ENCODE results near the gene PHKG1. TPM values are rescaled to one million over a fixed set of nuclear protein-coding genes. Genes with fewer than 3 reads are reported as not detected.

The PHKG1 gene
- total RNA-seq, 3 donors from 2014 or later, result 2.6 to 4.3 (median 2.8) TPM

DNA sequence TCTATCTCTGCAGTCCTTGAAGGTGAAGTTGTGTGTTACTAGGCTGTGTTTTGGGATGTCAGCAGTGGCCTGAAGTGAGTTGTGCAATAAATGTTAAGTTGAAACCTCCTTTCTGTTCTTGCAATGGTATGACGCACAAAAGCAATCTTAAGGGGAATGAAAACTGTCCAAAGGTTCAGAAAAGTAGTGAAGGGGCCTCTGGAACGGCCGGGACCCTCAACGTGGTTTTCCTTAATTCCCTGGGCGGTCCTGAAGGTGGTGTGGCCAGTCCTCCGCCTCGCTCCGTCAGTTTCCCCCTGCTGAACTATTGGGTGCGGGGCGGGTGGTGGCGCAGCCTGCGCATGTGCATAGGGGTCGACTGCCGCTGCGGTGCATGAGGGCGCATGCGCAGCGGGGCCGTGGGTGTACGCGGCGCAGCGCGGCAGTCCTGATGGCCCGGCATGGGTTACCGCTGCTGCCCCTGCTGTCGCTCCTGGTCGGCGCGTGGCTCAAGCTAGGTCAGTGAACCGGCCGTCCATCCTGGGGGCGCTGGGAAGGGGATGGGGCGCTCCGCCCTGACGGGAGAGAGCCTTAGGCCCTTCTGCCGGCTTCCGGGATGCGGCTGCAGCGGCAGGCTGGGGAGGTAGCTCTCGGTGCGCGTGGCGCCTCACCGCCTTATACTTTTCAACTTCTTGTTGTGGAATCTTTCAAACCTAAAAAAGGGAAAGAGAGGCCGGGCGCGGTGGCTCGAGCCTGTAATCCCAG lies 28.7 kb downstream of the PHKG1 start, which contains the start of gene SUMF2:
SUMF2 (plus strand) TSS at position 405 of the 744 bp plus-strand sequence; CDS start at position 431, 26 bp downstream.
- Histone ChIP-seq H3K4me1 (no peaks in the 10 kb centered on the region), H3K9me3 (no peaks in the 10 kb centered on the region), H3K27ac (peak within 1 kb of the TSS; percentile 87 to 95), H3K36me3 (no peaks in the 10 kb centered on the region), H3K27me3 (no peaks in the 10 kb centered on the region), H3K4me3 (peak within 1 kb of the TSS; percentile 81 to 85 (median 81))
- DNase-seq (ENCODE audit: low spot score in 2 of 2), result peak; percentile 78 to 85
- peak; percentile 80 for TF ChIP-seq POLR2A (IDR thresholded peaks at IDR 0.05)
- TF ChIP-seq POLR2AphosphoS5 (IDR thresholded peaks at IDR 0.05), result peak; percentile 77 to 86 (median 80)
- TF ChIP-seq, protein P1, sequence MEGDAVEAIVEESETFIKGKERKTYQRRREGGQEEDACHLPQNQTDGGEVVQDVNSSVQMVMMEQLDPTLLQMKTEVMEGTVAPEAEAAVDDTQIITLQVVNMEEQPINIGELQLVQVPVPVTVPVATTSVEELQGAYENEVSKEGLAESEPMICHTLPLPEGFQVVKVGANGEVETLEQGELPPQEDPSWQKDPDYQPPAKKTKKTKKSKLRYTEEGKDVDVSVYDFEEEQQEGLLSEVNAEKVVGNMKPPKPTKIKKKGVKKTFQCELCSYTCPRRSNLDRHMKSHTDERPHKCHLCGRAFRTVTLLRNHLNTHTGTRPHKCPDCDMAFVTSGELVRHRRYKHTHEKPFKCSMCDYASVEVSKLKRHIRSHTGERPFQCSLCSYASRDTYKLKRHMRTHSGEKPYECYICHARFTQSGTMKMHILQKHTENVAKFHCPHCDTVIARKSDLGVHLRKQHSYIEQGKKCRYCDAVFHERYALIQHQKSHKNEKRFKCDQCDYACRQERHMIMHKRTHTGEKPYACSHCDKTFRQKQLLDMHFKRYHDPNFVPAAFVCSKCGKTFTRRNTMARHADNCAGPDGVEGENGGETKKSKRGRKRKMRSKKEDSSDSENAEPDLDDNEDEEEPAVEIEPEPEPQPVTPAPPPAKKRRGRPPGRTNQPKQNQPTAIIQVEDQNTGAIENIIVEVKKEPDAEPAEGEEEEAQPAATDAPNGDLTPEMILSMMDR (IDR thresholded peaks at IDR 0.05), result peak in 1 of 3 donors; percentile 20
- intact Hi-C loops (cut with DNase I; ENCODE audit: low total_unique reads), result no loop called here

GRCh38 chr7:56063500-56063881 lies 29.3 kb downstream of the PHKG1 start:
- intact Hi-C loops (cut with DNase I; ENCODE audit: low total_unique reads), result no loop called here
- Histone ChIP-seq H3K9me3 (no peaks in the 10 kb centered on the region), H3K27me3 (no peaks in the 10 kb centered on the region), H3K4me1 (no peaks in the 10 kb centered on the region), H3K4me3 (peak overlapping the region; percentile 81 to 85 (median 81)), H3K27ac (peak overlapping the region; percentile 87 to 95), H3K36me3 (no peaks in the 10 kb centered on the region)
- no peak for DNase-seq (ENCODE audit: low spot score in 2 of 2)
- TF ChIP-seq, protein P1 (IDR thresholded peaks at IDR 0.05), result no peak
- TF ChIP-seq POLR2A (IDR thresholded peaks at IDR 0.05), result no peak
- no peak for TF ChIP-seq POLR2AphosphoS5 (IDR thresholded peaks at IDR 0.05)

GRCh38 chr7:56062382-56062781 lies 30.4 kb downstream of the PHKG1 start:
- intact Hi-C loops (cut with DNase I; ENCODE audit: low total_unique reads), result no loop called here
- TF ChIP-seq, protein P1 (IDR thresholded peaks at IDR 0.05), result no peak
- TF ChIP-seq POLR2A (IDR thresholded peaks at IDR 0.05), result no peak
- TF ChIP-seq POLR2AphosphoS5 (IDR thresholded peaks at IDR 0.05), result no peak
- Histone ChIP-seq H3K9me3 (no peaks in the 10 kb centered on the region), H3K27ac (no peak overlapping the region), H3K27me3 (no peaks in the 10 kb centered on the region), H3K4me1 (no peaks in the 10 kb centered on the region), H3K36me3 (no peaks in the 10 kb centered on the region), H3K4me3 (no peak overlapping the region)
- no peak for DNase-seq (ENCODE audit: low spot score in 2 of 2)

- H3K4me3 ChIP-seq, result no peak overlapping the region
- TF ChIP-seq POLR2A (IDR thresholded peaks at IDR 0.05), result no peak
- TF ChIP-seq, protein P1 (IDR thresholded peaks at IDR 0.05), result no peak
- no peak for TF ChIP-seq POLR2AphosphoS5 (IDR thresholded peaks at IDR 0.05)
- no peak for DNase-seq (ENCODE audit: low spot score in 2 of 2)
- H3K9me3 ChIP-seq, result no peaks in the 10 kb centered on the region
- no peaks in the 10 kb centered on the region for H3K36me3 ChIP-seq
- no peak overlapping the region for H3K27ac ChIP-seq
- intact Hi-C loops (cut with DNase I; ENCODE audit: low total_unique reads), result no loop called here
- H3K27me3 ChIP-seq, result no peaks in the 10 kb centered on the region
- peaks cover 0 to 6% of the 10 kb centered on the region in 2 donors for H3K4me1 ChIP-seq
These were observed 38.8 kb downstream of the PHKG1 start for GRCh38 chr7:56053993-56054392.

DNA sequence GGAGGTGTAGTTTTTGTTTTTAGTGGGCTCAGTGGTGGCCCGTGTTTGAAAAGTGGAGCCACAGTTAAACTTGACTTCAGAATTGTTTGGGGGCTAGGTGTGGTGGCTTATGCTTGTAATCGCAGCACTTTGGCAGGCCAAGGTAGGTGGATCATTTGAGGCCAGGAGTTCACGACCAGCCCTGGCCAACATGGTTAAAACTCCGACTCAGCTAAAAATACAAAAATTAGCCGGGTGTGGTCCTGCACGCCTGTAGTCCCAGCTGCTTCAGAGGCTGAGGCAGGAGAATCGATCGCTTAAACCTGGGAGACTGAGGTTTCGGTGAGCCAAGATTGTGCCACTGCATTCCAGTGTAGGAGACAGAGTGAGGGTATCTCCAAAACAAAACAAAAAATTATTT lies 39.4 kb downstream of the PHKG1 start:
- Histone ChIP-seq H3K4me1 (peaks cover 0 to 6% of the 10 kb centered on the region in 2 donors), H3K4me3 (no peak overlapping the region), H3K36me3 (no peaks in the 10 kb centered on the region), H3K27ac (no peak overlapping the region), H3K9me3 (no peaks in the 10 kb centered on the region), H3K27me3 (no peaks in the 10 kb centered on the region)
- DNase-seq (ENCODE audit: low spot score in 2 of 2), result no peak
- intact Hi-C loops (cut with DNase I; ENCODE audit: low total_unique reads), result no loop called here
- TF ChIP-seq, protein P1 (IDR thresholded peaks at IDR 0.05), result no peak
- TF ChIP-seq POLR2AphosphoS5 (IDR thresholded peaks at IDR 0.05) (no peak), POLR2A (IDR thresholded peaks at IDR 0.05) (no peak)

Measured in breast epithelium (tissue), 4 donors.